ENCODE measurements around the gene GPR139. TPM values are rescaled to one million over a fixed set of nuclear protein-coding genes. Genes with fewer than 3 reads are reported as not detected.

The GPR139 gene
- total RNA-seq (ENCODE audit: insufficient read depth, low replicate concordance) = not detected

GRCh38 chr16:20073203-20074098 is at the start of gene GPR139:
Gene GPR139 (minus strand): TSS chr16:20073890. CDS start chr16:20073616, 274 bp downstream.
- no peak for DNase-seq (ENCODE audit: low spot score)

GRCh38 chr16:20122011-20122410 is 48.3 kb upstream of the GPR139 start:
- no peak for DNase-seq (ENCODE audit: low spot score)

GRCh38 chr16:20114356-20114755 is 40.7 kb upstream of the GPR139 start:
- DNase-seq (ENCODE audit: low spot score) = no peak

DNA sequence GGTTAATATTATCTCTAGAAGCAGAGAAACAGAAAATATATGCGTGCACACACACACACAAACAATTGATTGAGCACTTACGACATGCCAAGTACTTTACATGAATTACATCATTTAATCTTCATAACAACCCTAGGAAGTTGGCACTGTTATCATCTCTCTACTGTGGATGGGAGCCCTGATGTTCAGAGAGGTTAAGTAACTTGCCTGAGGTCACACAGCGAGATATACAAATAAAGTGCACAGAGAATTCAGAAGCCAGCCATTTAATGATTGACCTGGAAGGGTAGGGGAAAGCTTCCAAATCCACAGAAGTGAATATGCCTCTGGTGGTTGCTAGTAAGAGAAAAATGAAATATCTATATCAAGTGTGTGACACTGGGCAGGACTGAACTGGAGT is 37.5 kb upstream of the GPR139 start:
- no peak for DNase-seq (ENCODE audit: low spot score)

DNA sequence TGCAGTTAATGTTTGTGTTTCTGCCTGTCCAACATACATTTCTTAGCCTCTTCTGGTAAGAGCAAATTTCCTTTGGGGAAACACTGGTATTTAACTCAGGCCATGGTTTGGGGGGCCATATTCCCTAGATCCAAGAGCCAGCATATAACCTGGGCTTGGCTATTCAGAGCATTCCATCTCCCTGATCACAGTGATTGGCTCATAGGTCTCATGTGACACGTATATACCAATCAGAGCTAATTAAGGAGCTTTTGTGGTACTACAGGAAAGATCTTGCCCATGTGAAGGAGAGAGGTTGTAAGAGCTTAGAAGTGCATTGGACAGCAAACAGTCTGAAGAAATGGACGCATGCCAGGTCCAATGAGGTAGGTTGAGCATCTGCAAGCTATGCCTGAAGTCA is 33.4 kb upstream of the GPR139 start:
- DNase-seq (ENCODE audit: low spot score) = no peak

GRCh38 chr16:20104563-20105183 is 31.0 kb upstream of the GPR139 start:
- no peak for DNase-seq (ENCODE audit: low spot score)

DNA sequence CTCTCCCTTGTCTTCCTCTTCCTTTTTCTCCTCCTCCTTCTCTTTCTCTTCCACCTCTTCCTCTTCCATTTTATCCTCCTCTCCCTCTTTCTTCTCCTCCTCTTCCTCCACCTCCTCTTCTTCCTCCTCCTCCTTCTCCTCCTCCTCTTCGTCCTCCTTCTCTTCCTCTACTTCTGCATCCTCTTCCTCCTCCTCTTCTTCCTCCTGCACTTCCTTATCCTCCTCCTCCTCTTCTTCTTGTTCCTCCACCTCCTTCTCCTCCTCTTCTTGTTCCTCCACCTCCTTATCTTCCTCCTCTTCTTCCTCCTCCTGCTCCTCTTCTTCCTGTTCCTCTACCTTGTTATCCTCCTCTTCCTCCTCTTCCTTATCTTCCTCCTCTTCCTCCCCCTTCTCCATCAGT is 28.8 kb upstream of the GPR139 start:
- DNase-seq (ENCODE audit: low spot score) = no peak

DNA sequence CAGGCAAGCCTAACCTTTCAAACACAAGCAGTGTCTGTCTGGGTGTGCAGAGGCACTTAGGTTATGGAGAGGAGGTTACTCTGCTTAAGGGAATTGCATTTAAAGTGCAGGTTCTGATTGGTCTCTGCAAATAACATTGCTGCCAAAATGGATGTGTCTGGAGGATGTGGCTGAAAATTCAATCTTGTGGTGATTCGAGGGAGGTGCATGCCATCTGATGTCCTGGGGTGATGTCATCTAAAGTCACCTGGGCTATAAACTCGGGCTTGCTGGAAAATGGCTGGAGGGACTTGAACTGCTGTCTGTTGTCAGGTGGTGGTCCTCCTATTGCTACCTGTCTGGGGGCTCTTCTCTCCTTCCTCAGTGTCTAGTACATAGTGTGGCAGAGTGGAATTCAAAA is 28.3 kb upstream of the GPR139 start:
- DNase-seq (ENCODE audit: low spot score) = no peak

- DNase-seq (ENCODE audit: low spot score) = no peak
These were observed 25.7 kb upstream of the GPR139 start for GRCh38 chr16:20099375-20099774.

DNA sequence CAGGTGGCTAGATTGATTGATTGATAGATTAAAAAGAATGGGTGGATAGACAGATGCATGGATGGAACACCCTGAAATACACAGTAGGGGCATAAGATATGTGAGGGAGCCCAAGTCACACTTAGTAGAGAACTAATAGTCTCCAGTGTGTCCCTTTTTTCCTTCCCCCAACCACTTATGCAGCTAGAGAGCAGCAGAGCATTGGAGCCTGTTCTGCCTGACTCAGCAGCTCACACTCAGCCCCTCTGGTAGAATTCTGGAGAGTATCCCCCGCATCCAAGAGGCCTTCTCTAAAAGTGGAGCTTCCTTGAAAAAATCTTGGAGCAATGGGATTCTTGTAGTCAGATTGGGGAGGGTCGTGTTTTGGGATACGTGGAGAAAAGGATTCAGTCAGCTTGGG is 20.5 kb upstream of the GPR139 start:
- DNase-seq (ENCODE audit: low spot score) = no peak

GRCh38 chr16:20089246-20089965 is 15.7 kb upstream of the GPR139 start:
- no peak for DNase-seq (ENCODE audit: low spot score)

GRCh38 chr16:20084624-20085226 is 11.0 kb upstream of the GPR139 start:
- DNase-seq (ENCODE audit: low spot score) = no peak

DNA sequence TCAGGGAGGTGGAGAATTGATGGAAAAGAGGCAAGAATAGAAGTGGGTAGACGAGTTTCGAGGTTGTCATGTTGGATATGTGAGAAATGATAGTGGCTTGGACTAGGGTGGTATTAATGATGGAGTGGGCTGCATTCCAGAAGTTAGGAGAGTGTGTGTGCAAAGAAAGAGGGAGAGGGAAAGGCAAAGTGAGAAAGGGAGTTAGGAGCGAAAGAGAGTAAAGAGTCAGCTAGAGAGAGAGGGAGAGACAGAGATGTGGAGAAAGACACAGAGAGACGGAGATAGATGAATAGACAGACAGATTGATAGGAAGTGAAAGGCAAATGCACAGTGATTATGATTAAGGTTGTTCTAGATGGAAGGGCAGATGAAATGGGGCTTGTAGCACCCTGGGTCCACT is 5.4 kb upstream of the GPR139 start:
- no peak for DNase-seq (ENCODE audit: low spot score)

- DNase-seq (ENCODE audit: low spot score) = no peak
These were observed 1.6 kb upstream of the GPR139 start for GRCh38 chr16:20075243-20075642.

DNA sequence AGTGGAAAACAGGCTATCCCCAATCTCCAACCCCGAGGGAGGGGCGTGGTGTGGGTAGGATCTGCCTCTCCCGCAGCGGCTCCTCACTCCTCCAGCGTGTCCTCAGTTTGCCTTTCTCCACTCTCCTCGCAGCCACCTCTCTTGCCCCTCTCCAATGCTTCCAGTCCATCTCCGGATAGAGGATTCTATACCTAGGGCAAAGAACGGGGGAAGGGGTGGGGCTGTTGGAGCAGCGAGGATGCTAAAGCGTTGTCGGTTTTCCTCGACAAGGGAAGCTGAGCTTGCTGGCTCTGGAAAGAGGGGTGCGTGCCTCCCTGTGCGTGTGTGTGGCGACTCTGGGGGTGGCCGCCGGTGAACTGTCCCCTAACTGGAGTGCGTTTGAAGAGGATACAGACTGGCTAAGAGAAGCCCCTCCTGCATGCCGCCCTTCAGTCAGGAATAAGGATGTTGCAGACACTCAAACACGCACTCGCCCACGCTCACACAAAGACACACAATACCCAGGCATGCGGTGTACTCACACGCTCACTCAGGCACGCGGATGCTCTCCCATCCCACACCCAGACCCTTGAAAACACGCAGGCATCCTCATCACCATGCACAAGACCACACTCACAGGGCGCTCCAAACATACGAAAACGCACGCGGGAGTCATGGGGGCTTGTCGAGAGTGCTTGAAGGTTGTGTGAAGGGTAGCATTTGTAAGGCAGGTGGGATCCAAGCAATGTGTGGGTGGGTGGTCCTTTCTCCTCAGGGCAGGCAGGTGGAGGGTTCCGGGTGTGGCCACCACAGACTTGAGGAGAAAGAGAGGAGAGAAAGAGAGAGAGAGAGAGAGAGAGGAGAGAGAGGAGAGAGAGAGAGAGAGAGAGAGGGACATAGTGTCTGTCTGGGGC is 655 bp upstream of the GPR139 start:
- DNase-seq (ENCODE audit: low spot score) = no peak

DNA sequence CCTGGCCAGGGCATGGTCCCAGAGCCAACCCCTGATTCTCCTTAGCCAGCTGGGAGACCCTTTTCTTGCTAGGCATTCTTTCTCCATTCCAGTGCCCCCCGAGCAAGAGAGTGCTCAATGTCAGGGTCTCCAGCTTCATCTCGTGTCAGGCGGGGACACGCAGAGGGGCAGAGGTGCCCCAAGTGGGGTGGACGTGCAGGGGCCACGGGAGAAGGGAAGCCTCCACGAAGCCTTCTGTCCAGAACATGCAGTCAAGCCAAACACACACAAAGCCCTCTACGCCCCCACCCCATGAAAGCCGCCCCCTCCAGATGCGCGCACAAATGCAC is 852 bp downstream of the GPR139 start:
- DNase-seq (ENCODE audit: low spot score) = no peak

GRCh38 chr16:20072146-20072873 is 1.4 kb downstream of the GPR139 start:
- no peak for DNase-seq (ENCODE audit: low spot score)

GRCh38 chr16:20064931-20065330 is 8.8 kb downstream of the GPR139 start:
- DNase-seq (ENCODE audit: low spot score) = no peak

GRCh38 chr16:20064520-20064919 is 9.2 kb downstream of the GPR139 start:
- DNase-seq (ENCODE audit: low spot score) = no peak

GRCh38 chr16:20061132-20061531 is 12.6 kb downstream of the GPR139 start:
- DNase-seq (ENCODE audit: low spot score) = no peak

Data from umbilical cord (tissue), 2 donors.